Middle frontal gyrus (tissue), 1 donor: ENCODE data around the gene ERCC6.

ENCODE experiments used
- DNase-seq: peaks from one replicate; pipeline ENCODE4 v3.0.0-alpha.2; 2015; ENCODE audit warnings: low spot score; ENCODE audit errors: extremely low spot score

ERCC6 gene

DNA sequence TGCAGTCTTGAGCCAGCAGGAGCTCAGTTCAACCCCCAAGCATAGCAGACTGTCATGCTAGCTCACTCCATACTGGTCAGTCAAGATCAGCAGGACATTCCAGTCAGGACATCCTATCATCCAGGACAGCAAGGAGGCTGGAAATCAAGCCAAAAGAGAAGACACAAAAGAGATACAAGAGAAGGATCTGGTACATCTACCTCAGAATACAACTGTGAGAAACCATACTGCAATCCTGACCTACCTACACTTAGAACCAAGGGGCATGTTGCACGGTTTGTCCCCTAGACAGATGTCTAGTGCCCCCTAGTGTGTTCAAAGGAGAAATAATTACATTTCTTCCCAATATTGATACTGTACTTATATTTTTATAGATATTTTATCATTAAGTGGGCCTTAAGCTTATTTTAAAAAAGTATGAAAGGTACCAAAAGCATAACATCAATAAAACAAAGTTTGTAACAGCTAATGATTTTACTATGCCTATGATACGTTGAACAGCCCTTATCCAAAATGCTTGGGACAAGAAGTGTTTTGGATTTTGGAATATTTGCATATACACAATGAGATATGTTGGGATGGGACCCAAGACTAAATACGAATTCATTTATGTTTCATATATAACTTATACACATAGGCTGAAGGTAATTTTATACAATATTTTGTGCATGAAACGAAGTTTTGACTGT is 26.7 kb downstream of the ERCC6 start:
- no peak for DNase-seq

DNA sequence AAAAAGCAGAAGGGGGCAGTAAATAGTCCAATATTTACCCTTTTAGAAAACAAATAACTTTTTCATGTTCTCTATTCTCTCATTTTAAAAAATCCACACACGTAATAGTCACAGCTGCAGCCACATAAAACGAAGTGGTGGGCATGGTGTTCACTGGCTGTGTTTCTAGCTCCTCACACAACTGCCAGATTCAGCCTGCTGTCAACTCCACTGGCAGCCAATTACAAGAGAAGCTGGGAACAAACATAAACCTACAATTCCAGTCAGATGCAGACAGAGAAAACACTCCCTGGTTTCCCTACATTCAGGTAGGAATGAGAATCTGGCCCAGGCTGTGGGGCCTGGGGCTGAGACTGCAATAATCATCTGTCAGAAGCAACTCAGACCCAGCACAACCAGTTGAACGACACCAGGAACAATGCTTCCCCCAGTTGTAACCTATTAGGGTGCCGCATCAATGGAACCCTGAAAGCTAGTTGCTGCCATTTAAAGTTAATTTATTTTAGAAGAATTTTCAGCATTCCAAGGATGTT is 29.1 kb downstream of the ERCC6 start:
- no peak for DNase-seq

DNA sequence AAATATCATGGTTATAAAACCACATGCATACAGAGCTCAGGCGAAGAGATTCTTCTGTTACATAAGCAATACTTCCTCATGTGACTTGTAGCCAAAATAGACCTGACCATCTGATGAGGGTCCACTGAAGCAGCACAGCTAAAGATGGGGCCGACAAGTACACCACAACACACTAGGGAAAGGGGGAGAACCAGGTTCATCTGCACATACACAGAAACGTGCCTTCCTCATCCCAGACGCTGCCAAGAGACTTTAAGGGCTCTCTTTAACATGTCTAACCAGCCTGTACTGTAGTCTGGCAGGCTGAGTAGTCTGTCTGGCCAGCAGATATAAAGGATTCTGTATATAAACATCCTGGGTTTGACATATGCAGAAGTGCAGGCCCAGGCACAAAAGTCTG is 30.3 kb downstream of the ERCC6 start:
- DNase-seq: no peak

DNA sequence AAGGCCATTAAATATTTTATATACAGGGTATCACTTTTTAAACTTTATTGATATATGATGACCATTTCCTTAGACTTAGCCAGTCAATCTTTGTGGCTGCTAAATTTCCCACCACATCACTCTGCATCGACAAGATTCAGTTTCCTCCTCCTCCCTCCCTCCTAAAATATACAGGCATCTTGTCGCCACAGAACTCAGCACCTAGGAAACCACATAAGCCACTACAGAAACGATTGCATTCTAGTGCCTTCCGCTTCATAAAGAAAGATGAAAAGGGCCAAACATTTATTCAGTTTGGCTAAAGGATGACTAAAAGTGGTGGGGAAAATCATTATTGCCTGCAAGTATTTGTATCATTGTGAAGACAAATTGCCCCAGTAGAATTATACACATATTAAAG is 30.7 kb downstream of the ERCC6 start:
- DNase-seq: no peak

DNA sequence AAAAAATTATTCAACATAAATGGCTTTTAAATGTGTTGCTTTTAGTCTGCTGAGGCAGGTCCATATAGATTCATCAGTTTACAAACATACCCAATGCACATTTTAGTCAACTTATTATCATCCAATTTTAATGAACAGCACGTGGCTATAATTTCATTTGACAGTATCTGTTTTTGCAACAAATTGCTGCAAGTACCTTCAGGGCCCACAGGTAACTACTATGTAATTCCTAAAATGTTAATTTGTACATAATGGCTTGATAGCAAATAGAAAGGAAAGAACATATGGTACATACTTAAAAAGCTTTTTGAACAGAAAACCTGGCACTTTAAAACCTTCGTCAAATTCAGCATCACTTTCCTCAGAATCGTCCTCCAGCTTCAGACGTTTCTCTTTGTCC is 33.3 kb downstream of the ERCC6 start:
- no peak for DNase-seq

DNA sequence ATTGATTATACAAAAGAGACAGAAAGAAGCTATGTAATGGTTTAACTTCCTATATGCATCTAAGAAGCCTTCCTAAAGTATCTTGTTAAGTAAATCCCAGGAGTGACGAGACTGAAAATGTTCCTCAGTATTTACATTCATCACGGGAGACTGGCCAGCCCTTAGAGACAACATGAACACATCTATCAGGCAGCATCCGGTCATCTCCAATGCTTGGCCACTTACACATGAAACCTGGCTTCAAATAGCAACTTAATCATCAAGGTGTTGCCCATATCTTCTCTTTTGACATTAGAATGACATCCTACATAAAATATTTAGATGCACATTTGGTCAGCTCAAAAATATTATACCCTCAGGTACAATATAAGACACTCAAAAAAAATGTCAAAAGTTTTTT is 33.8 kb downstream of the ERCC6 start:
- no peak for DNase-seq

DNA sequence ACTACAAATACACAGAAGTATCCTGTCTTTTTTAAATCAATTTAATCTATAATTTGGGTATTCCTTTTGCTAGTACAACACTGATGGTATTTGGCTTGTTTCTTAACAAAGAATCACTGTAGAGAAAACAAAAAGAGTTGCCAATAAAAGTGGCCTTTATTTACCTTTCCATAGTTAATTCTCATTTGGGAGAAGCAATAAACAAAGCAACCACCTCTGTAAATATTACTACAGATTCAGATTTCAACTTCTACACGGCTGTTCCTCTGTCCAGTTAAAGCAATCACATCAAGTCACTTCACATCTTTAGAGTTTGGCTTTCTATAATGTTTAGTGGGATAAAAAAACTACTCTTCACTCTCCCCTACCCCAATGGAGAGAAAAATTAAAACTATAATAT is 34.4 kb downstream of the ERCC6 start:
- DNase-seq: no peak

DNA sequence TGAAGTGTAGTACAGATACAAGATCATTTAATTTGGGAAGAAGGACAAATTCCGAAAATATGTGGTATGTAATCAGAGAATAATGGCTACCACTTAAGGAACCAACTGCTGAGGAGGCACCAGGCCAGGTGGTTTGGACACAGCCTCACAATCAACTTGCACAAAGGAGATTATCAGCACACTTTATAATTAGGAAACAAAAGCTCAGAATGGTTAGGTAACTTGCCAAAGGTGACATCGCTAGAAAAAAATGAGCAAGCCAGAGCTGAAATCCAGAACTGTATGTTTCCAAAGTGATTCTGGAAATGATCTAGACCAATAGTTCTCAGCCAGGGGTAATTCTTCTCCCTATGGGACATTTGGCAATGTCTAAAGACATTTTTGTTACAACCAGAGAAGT is 36.6 kb downstream of the ERCC6 start:
- DNase-seq: no peak

DNA sequence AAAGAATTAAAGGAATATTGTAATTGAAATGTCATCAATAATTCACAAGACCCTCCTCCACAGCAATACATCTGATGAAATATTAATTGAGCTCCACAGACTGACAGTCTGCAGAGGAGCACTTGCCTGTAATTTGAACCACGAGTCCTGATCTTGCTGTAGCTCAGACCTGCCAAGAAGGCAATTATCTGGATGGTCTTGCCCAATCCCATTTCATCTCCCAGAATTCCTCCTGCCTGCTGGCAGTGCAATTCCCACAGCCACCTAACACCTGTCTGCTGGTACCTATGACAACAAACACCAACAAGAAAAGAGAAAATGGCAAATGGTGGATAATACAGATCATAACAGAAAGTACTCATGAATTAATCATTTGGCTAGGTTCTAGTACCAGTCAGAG is 38.5 kb downstream of the ERCC6 start:
- DNase-seq: no peak

DNA sequence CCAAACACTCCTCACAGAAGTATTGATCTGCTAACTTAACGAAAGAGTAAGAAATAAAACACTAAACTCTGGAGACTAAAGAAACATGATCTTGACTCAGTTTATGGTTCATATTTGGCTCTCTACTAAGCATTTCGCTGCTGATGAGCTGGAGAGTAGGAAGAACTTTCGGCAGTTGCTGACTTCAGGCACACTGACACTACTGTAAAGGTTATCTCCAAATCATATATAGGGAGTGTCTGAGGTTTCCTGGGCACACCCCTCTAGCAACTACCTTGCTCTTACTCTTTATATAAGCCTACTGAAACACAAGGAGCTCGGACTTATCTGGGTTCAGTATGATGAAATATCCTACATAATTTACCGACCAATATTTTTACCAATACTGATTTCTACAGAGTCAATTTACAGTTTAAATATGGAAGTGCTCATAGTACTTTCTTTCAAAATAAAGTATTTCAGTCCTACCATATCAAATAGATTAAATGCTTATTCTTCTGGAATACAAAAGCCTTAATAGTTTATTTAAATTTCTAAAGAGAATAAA is 39.5 kb downstream of the ERCC6 start:
- no peak for DNase-seq

DNA sequence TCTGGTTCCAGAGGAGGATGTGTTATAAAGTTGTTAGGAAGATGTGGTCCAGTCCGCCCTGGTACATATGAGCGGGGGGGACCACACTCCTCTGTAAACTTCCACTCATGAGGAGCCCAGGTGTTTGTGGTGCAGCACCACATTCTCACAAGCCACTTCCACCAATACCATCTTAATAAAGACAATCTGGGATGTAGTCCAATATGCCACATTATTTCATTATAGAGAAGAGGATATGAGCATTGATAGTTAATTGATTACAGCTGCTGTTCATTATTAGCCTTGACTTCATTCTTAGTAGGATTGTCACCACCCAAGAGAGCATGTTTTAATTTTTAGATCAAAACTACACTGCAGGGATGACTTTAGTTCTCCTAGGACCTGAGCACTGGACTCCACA is 40.5 kb downstream of the ERCC6 start:
- DNase-seq: no peak

DNA sequence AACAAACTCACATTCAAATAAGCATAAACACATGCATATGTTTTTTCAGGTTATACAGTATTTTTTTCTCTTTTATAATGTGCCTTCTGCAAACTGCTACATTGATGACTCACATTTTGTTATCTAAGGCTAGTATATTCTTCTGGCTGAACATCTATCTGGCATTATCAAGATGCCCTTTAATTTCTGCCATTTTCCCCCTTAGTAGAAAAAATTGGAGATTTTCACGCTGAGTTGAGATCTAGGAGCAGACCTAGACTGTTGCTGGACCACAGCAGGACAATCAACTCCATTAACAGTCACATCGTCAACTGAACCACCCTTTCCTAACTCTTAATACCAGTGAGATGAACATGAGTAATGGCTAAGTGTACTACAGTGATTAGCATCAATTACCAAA is 41.6 kb downstream of the ERCC6 start:
- no peak for DNase-seq

DNA sequence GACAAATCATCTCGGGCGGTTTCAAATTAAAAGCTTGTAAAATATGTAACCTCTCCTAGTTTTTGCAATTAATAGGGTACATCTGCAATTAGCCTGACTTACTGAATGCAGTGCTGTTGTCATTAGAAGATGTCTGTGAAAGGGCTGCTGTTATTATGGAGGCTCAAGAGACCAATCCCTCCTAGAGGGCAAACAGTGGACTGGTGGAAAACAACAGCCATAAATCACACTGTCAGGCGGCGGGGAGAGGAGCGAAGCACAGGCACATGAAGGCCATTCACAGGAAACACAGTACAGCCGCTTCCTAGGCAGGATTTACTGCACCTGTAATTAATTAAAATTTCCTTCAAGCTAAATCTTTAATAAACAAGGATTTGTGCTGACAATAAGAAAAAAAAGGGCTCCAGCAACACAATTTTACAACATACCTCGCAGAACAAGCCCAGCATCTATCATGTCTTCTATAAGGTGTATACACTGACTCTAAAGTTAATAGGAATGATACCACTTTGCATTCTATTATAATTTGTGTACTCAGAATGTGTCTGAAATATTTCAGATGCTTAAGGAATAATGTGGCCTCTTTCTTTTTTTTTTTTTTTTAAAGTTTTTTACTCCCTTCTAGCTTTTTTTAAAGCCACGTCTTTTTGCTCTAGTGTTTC is 50.7 kb downstream of the ERCC6 start:
- DNase-seq: no peak

DNA sequence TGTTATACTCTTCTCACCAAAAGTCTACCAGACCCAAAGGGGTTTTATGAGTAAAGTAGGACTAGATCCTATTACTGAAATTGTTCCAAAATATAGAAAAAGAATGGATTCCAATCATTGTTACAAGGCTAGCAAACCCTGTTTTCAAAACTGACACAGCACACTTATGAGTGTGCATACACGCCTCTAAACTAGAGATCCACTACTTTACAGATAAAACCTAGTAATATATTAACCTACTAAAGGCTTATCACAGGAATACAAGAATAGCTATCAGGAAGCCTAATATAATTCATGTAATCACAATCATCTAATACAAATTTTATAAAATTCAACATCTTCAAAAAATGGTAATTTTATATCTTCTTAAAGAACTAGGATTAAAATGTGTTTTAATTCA is 52.2 kb downstream of the ERCC6 start:
- DNase-seq: no peak

DNA sequence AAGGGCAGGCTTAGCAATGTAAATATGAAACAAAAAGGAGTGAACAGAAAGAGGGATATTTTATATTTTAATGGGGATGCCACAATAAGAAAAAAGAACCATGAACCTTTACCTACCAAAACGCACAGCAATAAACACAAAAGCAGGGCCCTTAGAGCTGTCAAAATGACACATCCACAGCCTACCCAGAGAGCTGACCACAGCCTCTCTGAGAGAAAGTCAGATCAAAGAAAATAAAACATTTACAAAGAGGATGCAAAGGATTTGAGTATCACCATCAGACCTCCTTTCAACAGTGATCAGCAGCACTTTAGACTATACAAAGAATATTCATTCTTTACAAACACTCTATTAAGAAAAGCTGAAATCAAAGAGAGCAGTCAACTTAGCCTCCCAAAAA is 52.9 kb downstream of the ERCC6 start:
- DNase-seq: no peak

DNA sequence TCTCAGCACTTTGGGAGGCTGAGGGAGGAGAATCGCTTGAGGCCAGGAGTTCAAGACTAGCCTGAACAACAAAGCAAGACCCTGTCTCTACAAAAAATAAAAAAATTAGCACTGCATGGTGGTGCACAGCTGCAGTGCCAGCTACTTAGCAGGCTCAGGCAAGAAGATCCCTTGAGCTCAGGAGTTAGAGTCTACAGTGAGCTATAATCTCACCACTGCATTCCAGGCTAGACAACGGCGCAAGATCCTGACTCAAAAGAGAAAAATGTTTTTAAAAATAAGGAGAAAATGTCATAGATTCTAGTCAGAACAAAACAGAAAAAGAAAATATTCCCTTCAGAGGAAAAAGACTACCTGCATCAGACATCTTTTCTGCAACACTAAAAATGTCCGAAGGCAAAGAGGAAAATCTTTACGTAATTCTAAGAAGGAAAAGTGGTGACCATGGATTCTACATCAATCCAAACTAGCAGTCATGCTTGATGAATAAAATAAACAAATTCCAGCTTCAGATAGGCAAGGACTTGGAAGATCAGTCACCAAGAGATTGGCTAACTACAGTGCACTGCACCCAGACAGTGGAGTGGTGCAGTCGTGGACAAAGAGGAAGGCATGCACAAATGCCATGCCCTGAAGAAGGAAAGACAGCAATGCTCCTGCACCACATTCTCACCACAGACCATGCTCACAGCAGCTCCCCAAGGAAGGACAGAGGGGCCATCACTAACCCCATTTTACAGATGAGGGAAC is 54.3 kb downstream of the ERCC6 start:
- no peak for DNase-seq

DNA sequence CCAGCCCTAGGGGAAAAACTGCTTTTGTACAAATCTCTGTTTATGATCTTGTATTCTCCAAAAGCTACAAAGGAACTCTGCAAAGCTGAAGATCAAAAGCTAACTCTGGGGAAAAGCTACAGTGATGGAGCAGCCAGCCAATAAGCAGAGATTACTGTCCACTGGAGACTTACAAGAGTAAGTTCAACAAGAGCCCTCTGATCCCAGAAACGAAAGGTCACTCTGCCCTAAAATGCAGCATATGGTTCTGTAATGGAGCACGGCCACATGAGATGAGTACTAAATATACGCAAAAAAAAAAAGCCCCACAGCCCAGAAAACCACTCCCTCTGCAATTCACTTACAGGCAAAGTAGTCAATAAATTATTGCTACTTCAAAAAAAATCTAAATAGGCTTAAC is 60.1 kb downstream of the ERCC6 start:
- DNase-seq: no peak

DNA sequence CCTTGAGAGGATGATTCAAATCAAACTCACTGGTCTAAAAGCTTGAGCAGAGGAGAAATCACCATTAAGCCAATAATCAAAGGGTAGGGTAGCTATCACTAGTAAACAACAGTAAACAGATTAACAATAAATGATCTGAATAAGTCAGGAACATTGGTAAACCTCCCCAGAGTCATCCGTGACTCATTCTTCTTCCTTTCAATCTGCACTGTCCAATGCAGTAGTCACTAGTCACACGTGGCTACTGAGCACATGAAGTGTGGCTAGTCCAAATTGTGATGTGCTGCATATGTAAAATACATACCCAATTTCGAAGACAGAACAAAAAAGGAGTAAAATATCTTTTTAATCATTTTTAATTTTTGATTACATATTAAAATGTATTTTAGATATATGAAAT is 64.0 kb downstream of the ERCC6 start:
- DNase-seq: no peak

DNA sequence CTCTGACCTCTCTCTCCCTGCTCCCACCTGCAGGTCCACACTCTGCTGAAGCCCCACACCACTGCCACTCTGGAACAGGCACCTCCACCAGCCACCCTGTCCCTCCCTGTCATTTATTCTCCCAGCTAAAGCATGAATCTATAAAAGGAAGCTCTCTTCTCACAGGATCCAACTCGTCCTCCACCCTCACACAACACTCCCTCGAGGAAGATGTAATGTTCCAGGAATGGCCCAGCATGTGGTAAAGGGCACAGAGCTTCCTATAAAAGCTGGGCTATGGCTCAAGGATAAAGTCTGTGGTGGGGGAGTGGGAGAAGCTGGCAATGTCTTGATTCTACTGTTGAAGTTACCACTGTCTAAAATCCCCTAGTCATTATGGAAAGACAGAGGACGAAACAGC is 67.4 kb downstream of the ERCC6 start:
- DNase-seq: no peak

DNA sequence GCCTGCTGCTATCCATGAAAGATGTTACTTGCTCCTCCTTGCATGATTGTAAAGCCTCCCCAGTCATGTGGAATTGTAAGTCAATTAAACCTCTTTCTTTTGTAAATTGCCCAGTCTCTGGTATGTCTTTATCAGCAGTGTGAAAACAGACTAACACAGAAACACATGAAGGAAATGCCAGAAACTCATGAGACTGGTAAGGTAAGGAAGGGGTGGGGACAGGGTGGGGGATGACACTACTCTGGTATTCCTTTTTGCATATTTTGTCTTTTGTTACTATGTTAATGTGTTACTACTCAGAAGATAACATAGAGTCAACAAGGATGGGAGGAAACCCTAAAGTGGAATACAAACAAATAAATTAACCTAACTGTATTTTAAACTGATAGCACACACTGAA is 73.2 kb downstream of the ERCC6 start:
- DNase-seq: no peak
